ENCODE results near the gene AMER2. TPM values are rescaled to one million over a fixed set of nuclear protein-coding genes. Genes with fewer than 3 reads are reported as not detected.

The AMER2 gene
- total and polyA plus RNA-seq, 10 donors, result not detected

GRCh38 chr13:25178070-25178469 is 6.0 kb upstream of the AMER2 start:
- no peak overlapping the region for H3K27ac ChIP-seq
- H3K27me3 ChIP-seq (replicated peaks in 1 of 7), result peaks cover 0 to 88% (median 16%) of the 10 kb centered on the region in 7 donors
- H3K36me3 ChIP-seq, result no peaks in the 10 kb centered on the region
- peaks cover 0 to 26% (median 0%) of the 10 kb centered on the region in 8 donors for H3K9me3 ChIP-seq
- 60 to 72% (median 67%) methylated on average over 2 to 3 of the region's 3 CpGs for WGBS, 5 donors
- TF ChIP-seq POLR2AphosphoS5 (IDR thresholded peaks at IDR 0.05), result no peak
- TF ChIP-seq CTCF (IDR thresholded peaks at IDR 0.05 in 8 of 11, conservative IDR thresholded peaks at IDR 0.05 in 3 of 11), result no peak
- no peak for TF ChIP-seq POLR2A (IDR thresholded peaks at IDR 0.05)
- intact Hi-C loops (cut with DNase I; ENCODE audit: low total_unique reads), result no loop called here
- no peak overlapping the region for H3K4me3 ChIP-seq
- H3K4me1 ChIP-seq, result no peaks in the 10 kb centered on the region
- DNase-seq, result no peak

GRCh38 chr13:25177636-25178035 is 5.5 kb upstream of the AMER2 start:
- Histone ChIP-seq H3K36me3 (no peaks in the 10 kb centered on the region), H3K9me3 (peaks cover 0 to 26% (median 0%) of the 10 kb centered on the region in 8 donors), H3K27ac (no peak overlapping the region), H3K4me3 (no peak overlapping the region), H3K4me1 (no peaks in the 10 kb centered on the region), H3K27me3 (replicated peaks in 1 of 7) (peaks cover 0 to 90% (median 21%) of the 10 kb centered on the region in 7 donors)
- intact Hi-C loops (cut with DNase I; ENCODE audit: low total_unique reads), result no loop called here
- DNase-seq, result no peak
- 81 to 95% (median 87%) methylated on average over 5 of the region's 5 CpGs for WGBS, 5 donors
- no peak for TF ChIP-seq POLR2A (IDR thresholded peaks at IDR 0.05)
- TF ChIP-seq POLR2AphosphoS5 (IDR thresholded peaks at IDR 0.05), result no peak
- TF ChIP-seq CTCF (IDR thresholded peaks at IDR 0.05 in 8 of 11, conservative IDR thresholded peaks at IDR 0.05 in 3 of 11), result no peak

GRCh38 chr13:25177012-25177411 is 4.9 kb upstream of the AMER2 start:
- WGBS, 5 donors, result 43 to 59% (median 49%) methylated on average over 1 of the region's 1 CpG; no CpG with 5 or more reads in 1 of the 5 donors
- intact Hi-C loops (cut with DNase I; ENCODE audit: low total_unique reads), result no loop called here
- Histone ChIP-seq H3K4me3 (no peak overlapping the region), H3K36me3 (no peaks in the 10 kb centered on the region), H3K27me3 (replicated peaks in 1 of 7) (peaks cover 0 to 90% (median 27%) of the 10 kb centered on the region in 7 donors), H3K4me1 (peaks cover 0 to 4% (median under 1%) of the 10 kb centered on the region in 6 donors), H3K9me3 (peaks cover 0 to 26% (median 0%) of the 10 kb centered on the region in 8 donors), H3K27ac (no peak overlapping the region)
- TF ChIP-seq CTCF (IDR thresholded peaks at IDR 0.05 in 8 of 11, conservative IDR thresholded peaks at IDR 0.05 in 3 of 11) (no peak), POLR2A (IDR thresholded peaks at IDR 0.05) (no peak), POLR2AphosphoS5 (IDR thresholded peaks at IDR 0.05) (no peak)
- DNase-seq, result no peak

GRCh38 chr13:25175431-25175830 is 3.3 kb upstream of the AMER2 start:
- Histone ChIP-seq H3K36me3 (no peaks in the 10 kb centered on the region), H3K4me1 (peaks cover 4 to 20% (median 15%) of the 10 kb centered on the region in 6 donors), H3K4me3 (no peak overlapping the region), H3K27me3 (replicated peaks in 1 of 7) (peaks cover 0 to 98% (median 43%) of the 10 kb centered on the region in 7 donors), H3K9me3 (peaks cover 0 to 26% (median 0%) of the 10 kb centered on the region in 8 donors), H3K27ac (no peak overlapping the region)
- intact Hi-C loops (cut with DNase I; ENCODE audit: low total_unique reads), result no loop called here
- TF ChIP-seq CTCF (IDR thresholded peaks at IDR 0.05 in 8 of 11, conservative IDR thresholded peaks at IDR 0.05 in 3 of 11) (no peak), POLR2A (IDR thresholded peaks at IDR 0.05) (no peak), POLR2AphosphoS5 (IDR thresholded peaks at IDR 0.05) (no peak)
- DNase-seq, result no peak
- 78 to 95% (median 90%) methylated on average over 3 of the region's 3 CpGs for WGBS, 5 donors
